C4-2B (cell line): Measurements from ENCODE around the gene OR2V1.
"Not testable (repeated sequence)": the region's sequence is repeated elsewhere in the genome, so short reads cannot be mapped to it uniquely, and the experiment has no call there.

ENCODE experiments used
- H3K27ac ChIP-seq: fragments of 450-650 bp; 2 replicates; pipeline ENCODE4 v1.5.1; 2017
- CTCF ChIP-seq: fragments of 450-650 bp; conservative IDR thresholded peaks from 2 replicates; pipeline ENCODE4 v1.5.1; 2017; ENCODE audit warnings: mild to moderate bottlenecking
- ZFX ChIP-seq: fragments of 450-650 bp; IDR thresholded peaks from 2 replicates; pipeline ENCODE4 v1.6.1; 2017

OR2V1 gene

DNA sequence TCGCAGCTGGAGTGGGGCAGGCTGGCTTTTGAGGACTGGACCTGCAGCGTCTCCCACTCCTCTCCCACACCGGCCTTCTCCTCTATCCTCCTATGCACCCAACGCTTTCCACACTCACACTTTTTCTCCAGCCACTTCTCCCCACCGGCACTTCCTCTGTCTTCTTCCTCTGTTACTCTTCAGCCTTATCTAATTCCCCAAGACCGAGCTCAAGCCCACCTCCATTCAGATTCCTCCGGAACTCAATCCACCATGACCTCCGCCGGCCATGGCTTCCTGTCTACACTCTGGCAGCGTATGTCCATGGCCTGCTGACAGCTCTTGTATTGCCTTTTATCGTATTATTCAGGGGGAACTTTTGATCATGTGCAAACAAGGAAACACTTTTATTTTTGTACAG, 545 bp upstream of the OR2V1 start:
- no peak for TF ChIP-seq CTCF
- no peak for TF ChIP-seq ZFX
- no peak overlapping the region for H3K27ac ChIP-seq

- H3K27ac ChIP-seq = not testable (repeated sequence)
Measured at GRCh38 chr5:181130081-181130480, 888 bp downstream of the OR2V1 start.

GRCh38 chr5:181129601-181130000, 1.4 kb downstream of the OR2V1 start:
- H3K27ac ChIP-seq = no peak overlapping the region
- no peak for TF ChIP-seq CTCF
- TF ChIP-seq ZFX = no peak

DNA sequence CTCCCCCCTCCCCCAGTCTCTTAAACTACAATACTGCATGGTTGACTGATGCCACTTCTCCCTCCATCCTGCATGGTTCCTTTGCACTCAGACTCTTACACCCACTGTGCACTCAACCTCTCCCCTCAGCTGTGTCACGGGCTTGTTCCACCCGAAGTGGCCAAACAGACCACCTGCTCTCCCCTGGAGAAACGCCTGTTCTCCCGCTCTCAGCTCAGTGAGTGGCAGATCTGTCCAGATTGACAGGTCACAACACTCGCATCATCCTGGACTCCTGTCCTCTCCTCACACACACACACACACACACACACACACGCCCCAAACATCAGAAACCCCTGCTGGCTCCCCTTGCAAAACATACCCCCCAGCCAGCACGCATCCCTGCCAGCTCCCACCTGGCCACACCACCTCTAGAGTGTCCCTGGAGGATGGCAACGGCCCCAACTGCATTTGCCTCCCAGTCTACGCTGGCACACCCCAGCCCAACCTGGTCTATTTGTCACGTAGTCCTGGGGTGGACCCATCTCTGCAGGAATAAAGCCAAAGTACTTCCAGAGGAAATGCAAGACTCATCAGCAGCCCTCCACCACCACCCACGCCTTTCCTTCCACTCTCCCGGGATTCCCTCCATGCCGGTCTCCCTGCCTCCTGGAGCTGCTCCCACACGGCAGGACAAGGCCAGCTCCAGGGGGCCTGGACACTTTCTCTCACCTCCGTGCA, 2.9 kb downstream of the OR2V1 start:
- H3K27ac ChIP-seq = no peak overlapping the region
- no peak for TF ChIP-seq ZFX
- no peak for TF ChIP-seq CTCF

DNA sequence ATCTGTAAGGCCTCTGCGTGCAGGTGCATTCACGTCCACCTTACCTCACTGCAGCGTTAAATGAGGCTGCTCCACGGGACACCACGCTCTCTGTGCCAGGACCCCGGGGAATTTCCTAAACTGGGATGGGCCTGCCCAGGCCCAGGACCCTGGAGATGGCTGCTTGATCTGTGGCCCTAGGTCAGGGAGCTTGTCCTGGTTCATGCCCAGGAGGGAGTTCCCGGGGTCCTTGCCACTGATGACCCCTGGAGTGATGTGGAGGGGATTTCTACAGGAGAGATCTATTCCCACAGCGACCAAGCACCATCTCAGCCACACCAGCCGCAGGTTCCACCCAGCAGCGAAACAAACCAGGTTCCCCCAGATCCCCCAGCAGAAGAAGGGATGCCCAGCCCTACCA, 3.5 kb downstream of the OR2V1 start:
- no peak for TF ChIP-seq CTCF
- no peak for TF ChIP-seq ZFX
- no peak overlapping the region for H3K27ac ChIP-seq

DNA sequence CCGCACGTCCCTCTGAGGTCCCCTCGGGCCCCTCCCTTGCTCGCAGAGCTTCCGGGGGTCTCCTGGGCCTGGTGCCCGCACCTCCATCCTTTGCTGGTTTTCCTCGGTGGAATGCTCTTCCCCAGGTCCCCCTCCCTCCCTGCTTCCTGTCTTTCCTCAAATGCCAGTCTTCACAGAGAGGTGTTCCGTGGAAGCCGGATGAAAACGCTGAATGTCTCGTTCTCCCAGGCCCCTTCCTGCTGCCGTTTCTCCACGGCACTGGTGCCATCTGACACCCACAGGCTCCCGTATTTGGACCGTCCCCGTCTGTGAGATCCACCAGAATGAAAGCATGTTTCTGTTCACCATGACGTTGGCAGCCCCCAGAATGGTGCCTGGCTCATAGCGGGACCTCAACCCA, 4.1 kb downstream of the OR2V1 start:
- TF ChIP-seq ZFX = no peak
- TF ChIP-seq CTCF = no peak
- no peak overlapping the region for H3K27ac ChIP-seq

DNA sequence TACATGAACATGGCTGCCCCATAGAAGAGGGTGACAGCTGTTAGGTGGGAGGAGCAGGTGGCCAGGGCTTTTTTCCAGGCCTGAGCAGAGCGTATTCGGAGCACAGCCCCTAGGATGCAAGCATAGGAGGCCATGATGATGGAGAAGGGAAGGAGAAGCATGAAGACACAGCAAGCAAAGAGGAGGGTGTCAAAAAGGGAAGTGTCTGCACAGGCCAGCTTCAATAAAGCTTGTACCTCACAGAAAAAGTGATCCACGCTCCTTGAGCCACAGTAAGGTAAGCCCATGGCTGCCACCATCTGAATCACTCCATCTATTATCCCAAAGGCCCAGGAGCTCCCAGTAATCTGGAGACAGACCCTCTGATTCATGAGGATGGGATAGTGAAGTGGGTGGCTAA, 6.4 kb downstream of the OR2V1 start:
- H3K27ac ChIP-seq = no peak overlapping the region
- TF ChIP-seq ZFX (no peak), CTCF (no peak)
